HepG2 (cell line): ENCODE results near the gene B3GNT9. TPM values are rescaled to one million over a fixed set of nuclear protein-coding genes. Genes with fewer than 3 reads are reported as not detected.

ENCODE experiments used
- CSRNP2 ChIP-seq: sonication (generic); formaldehyde crosslinking; conservative IDR thresholded peaks from 2 replicates; pipeline ENCODE4 v1.8.0; 2022; ENCODE audit warnings: low read depth, missing genetic modification reagents
- CTCF ChIP-seq: sonication (generic); formaldehyde crosslinking; IDR thresholded peaks from 2 replicates; pipeline ENCODE4 v1.5.0; 2020; ENCODE audit warnings: mild to moderate bottlenecking, missing genetic modification reagents, moderate library complexity
- FOXO1 ChIP-seq: sonication (generic); formaldehyde crosslinking; IDR thresholded peaks from 2 replicates; pipeline ENCODE4 v1.4.0; 2020; ENCODE audit warnings: missing genetic modification reagents
- GATAD2A ChIP-seq: IDR thresholded peaks from 2 replicates; pipeline ENCODE4 v1.6.1; 2016
- MAF1 ChIP-seq: sonication (generic); formaldehyde crosslinking; IDR thresholded peaks from 2 replicates; pipeline ENCODE4 v1.5.0; 2020; ENCODE audit warnings: missing genetic modification reagents, borderline replicate concordance
- MED1 ChIP-seq: sonication (generic); formaldehyde crosslinking; IDR thresholded peaks from 2 replicates; pipeline ENCODE4 v1.4.0; 2020; ENCODE audit warnings: missing genetic modification reagents
- REPIN1 ChIP-seq: sonication (generic); formaldehyde crosslinking; IDR thresholded peaks from 2 replicates; pipeline ENCODE4 v1.8.0; 2022; ENCODE audit warnings: missing genetic modification reagents, low read depth, mild to moderate bottlenecking, borderline replicate concordance
- RNF219 ChIP-seq: sonication (generic); formaldehyde crosslinking; IDR thresholded peaks from 2 replicates; pipeline ENCODE4 v1.5.0; 2020; ENCODE audit warnings: mild to moderate bottlenecking, missing genetic modification reagents
- TRAFD1 ChIP-seq: sonication (generic); formaldehyde crosslinking; IDR thresholded peaks from 2 replicates; pipeline ENCODE4 v1.5.1; 2020; ENCODE audit warnings: missing genetic modification reagents, mild to moderate bottlenecking, borderline replicate concordance
- ZNF232 ChIP-seq: sonication (generic); formaldehyde crosslinking; IDR thresholded peaks from 2 replicates; pipeline ENCODE4 v1.4.0; 2020; ENCODE audit warnings: missing genetic modification reagents, borderline replicate concordance
- ZNF326 ChIP-seq: sonication (generic); formaldehyde crosslinking; IDR thresholded peaks from 2 replicates; pipeline ENCODE4 v1.4.0; 2020; ENCODE audit warnings: missing genetic modification reagents, borderline replicate concordance
- ZNF362 ChIP-seq: sonication (generic); formaldehyde crosslinking; IDR thresholded peaks from 2 replicates; pipeline ENCODE4 v1.4.0; 2020; ENCODE audit warnings: missing genetic modification reagents, mild to moderate bottlenecking, borderline replicate concordance
- ZNF687 ChIP-seq: sonication (generic); formaldehyde crosslinking; IDR thresholded peaks from 2 replicates; pipeline ENCODE4 v1.5.1; 2020; ENCODE audit warnings: mild to moderate bottlenecking, missing genetic modification reagents, moderate library complexity
- polyA plus RNA-seq, 8 experiments: library from polyadenylated mRNA; depleted of rRNA in 3 of 8; stranded (reverse) in 7 of 8; unstranded in 1 of 8; fragments of >200 nt; fragmentation: Illumina TruSeq in 4 of 8; extraction: Trizol in 4 of 8; gene quantifications; 2 replicates each; pipeline versions ENCODE4 v1.2.1 to v1.2.3, GENCODE V29; 2011 to 2016; ENCODE audit warnings: low read depth in 4 of 8, missing spikeins in 1 of 8, mixed read lengths in 1 of 8; ENCODE audit not compliant: insufficient read depth in 1 of 8
- total RNA-seq, 5 experiments: library from RNA; depleted of rRNA; stranded (reverse); fragments of >200 nt; fragmentation: Illumina TruSeq; extraction: Trizol; gene quantifications; 2 replicates each; pipeline ENCODE4 v1.2.3, GENCODE V29; 2016; ENCODE audit warnings: low read depth in 1 of 5

B3GNT9 gene
- total and polyA plus RNA-seq, 2 of the 13 experiments (the other 11 are each of a cell fraction or from before 2014, with no cell fraction given): 1.5 to 3.1 TPM

GRCh38 chr16:67164599-67165061 is 13.8 kb upstream of the B3GNT9 start, which contains the start of gene HSF4 (continued):
- TF ChIP-seq RNF219 (no peak), ZNF232 (CRISPR knock-in tag) (peak; percentile 87; the same call in 1 of the 2 replicates), CSRNP2 (0 out of 2 replicates have a peak, but pooled peaks have one; percentile 56), FOXO1 (CRISPR knock-in tag) (no peak; the same call in 1 of the 2 replicates), REPIN1 (peak; percentile 89; the same call in 1 of the 2 replicates), TRAFD1 (CRISPR knock-in tag) (no peak), ZNF362 (CRISPR knock-in tag) (no peak; the same call in 1 of the 2 replicates), GATAD2A (0 out of 2 replicates have a peak, but pooled peaks have one; percentile 23), MED1 (CRISPR knock-in tag) (peak; percentile 89), CTCF (CRISPR knock-in tag) (peak; percentile 28; the same call in 1 of the 2 replicates), ZNF687 (CRISPR knock-in tag) (peak; percentile 96), ZNF326 (CRISPR knock-in tag) (no peak), MAF1 (CRISPR knock-in tag) (peak; percentile 70; the same call in 1 of the 2 replicates)
